Gastrocnemius medialis (tissue), 4 donors: Measurements from ENCODE around the gene CYP39A1. TPM values are rescaled to one million over a fixed set of nuclear protein-coding genes. Genes with fewer than 3 reads are reported as not detected.

Experiments
- ATAC-seq, 2 donors: fragments of 150-250 bp; one replicate each; pipeline ENCODE4 v1.9.1; 2016
- DNase-seq, 2 donors: peaks; one replicate each; pipeline ENCODE4 v3.0.0-alpha.2; 2019
- H3K27ac ChIP-seq, 4 donors: fragments of 200-600 bp; sonication (generic); 1 replicate in 1 of 4; 2 replicates in 3 of 4; pipeline ENCODE4 v1.5.1; 2016 to 2018; ENCODE audit warnings: mild to moderate bottlenecking in 2 of 4, moderate library complexity in 1 of 4
- H3K27me3 ChIP-seq, 3 donors: fragments of 200-600 bp; sonication (generic) in 2 of 3; 1 replicate in 1 of 3; 2 replicates in 2 of 3; pipeline versions ENCODE4 v1.5.1 to v1.6.0; 2016 to 2019; ENCODE audit warnings: mild to moderate bottlenecking in 1 of 3, moderate library complexity in 1 of 3
- H3K36me3 ChIP-seq, 2 donors: fragments of 200-600 bp; sonication (generic) in 1 of 2; one replicate each; pipeline ENCODE4 v1.5.1; 2017 to 2018
- H3K4me1 ChIP-seq, 2 donors: fragments of 200-600 bp; sonication (generic) in 1 of 2; one replicate each; pipeline ENCODE4 v1.5.1; 2016 to 2017; ENCODE audit warnings: mild to moderate bottlenecking in 2 of 2
- H3K4me3 ChIP-seq, 4 donors: fragments of 200-600 bp; sonication (generic) in 3 of 4; 1 replicate in 1 of 4; 2 replicates in 3 of 4; pipeline ENCODE4 v1.5.1; 2016 to 2019; ENCODE audit warnings: mild to moderate bottlenecking in 2 of 4
- H3K9me3 ChIP-seq, 3 donors: fragments of 200-600 bp; sonication (generic) in 2 of 3; 1 replicate in 1 of 3; 2 replicates in 2 of 3; pipeline ENCODE4 v1.5.1; 2016 to 2019
- POLR2A ChIP-seq, 2 donors: fragments of 450-650 bp; IDR thresholded peaks; one replicate each; pipeline ENCODE4 v1.6.1; 2017; ENCODE audit warnings: antibody characterized with exemption in 2 of 2, mild to moderate bottlenecking in 2 of 2, moderate library complexity in 2 of 2
- in situ Hi-C, 4 donors: fragments of 200-750 bp; cut with MboI; loops; one replicate each; pipeline versions ENCODE4 v1.15.0 to v1.8.0; 2017; ENCODE audit warnings: low sequenced_read_pairs in 4 of 4
- intact Hi-C: fragments of 100-400 bp; cut with DNase I; formaldehyde crosslinking; loops from one replicate; pipeline ENCODE4 v1.15.1; 2023; ENCODE audit warnings: low total_unique reads
- total RNA-seq, 4 donors: library from RNA; depleted of rRNA; stranded (reverse); fragments of >200 nt; gene quantifications; one replicate each; pipeline versions ENCODE4 v1.1.0 to v1.2.3, GENCODE V29; 2016
- TF ChIP-seq, protein P1 (sequence below), 5 experiments: fragments of 450-650 bp in 3 of 5; fragments of 200-600 bp in 2 of 5; sonication (generic) in 2 of 5; IDR thresholded peaks in 4 of 5; conservative IDR thresholded peaks in 1 of 5; 1 replicate in 4 of 5; 2 replicates in 1 of 5; pipeline ENCODE4 v1.5.1; 2016 to 2019; ENCODE audit warnings: antibody characterized with exemption in 5 of 5, mild to moderate bottlenecking in 3 of 5, moderate library complexity in 3 of 5

The CYP39A1 gene
- total RNA-seq, 4 donors from 2014 or later: 0.24 to 3.8 (median 1.0) TPM

DNA sequence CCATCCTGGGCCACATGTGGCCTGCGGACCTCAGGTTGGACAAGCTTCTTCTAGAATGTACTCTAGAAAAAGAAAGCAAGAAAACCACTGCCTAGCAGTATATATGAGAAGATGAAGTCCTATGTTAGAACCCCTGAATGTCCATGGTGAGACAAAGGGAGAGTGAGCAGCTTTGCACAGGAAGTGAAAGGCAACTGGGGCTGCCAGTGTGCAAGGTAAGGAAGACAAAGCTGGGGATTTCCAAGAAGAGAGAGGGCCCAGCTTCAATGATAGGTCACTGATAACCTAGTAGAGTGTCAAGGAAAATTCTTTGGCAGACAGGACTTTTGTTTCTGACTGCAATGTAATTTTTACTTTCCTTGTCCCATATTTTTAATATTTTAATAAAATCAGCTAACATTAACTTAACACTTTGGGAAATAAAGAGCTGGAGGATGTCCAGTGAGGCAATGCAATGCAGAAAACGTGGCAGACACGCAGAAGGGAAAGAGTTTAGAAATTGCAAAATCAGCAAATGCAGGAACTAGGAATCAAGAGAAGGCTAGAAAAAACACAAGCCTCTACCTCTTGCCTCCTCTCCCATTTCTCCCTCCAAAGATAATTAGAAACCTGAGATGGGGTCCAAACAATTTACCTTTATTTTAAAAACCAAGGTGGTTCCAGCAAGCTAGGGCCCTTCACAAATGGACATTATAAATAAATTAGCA, 47.4 kb downstream of the CYP39A1 start:
- in situ Hi-C loops (loop anchor here in 3 of 4 donors (25.0 kb wide), 3 partner anchors 393 to 543 kb away; no protein-coding TSS in a partner anchor), intact Hi-C loops (no loop called here)

DNA sequence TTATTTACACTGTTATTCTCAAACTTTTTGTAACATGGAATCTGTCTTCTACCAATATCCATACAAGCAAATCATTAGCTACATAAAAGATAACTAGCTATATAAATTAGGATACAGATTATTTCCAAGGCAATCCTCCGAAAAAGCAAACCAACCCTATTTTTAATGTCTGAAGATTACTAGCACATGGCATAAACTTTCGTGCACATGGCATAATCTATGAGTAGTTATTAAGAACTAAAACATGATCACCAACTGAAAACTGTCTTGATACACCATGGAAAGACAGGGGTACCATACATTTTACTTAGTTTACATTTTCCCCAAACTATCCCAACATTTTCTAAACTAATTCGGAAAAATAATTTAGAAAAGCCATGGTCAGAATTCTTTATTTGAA, 54.4 kb downstream of the CYP39A1 start:
- no peak overlapping the region for H3K27ac ChIP-seq
- intact Hi-C loops: no loop called here
- no peaks in the 10 kb centered on the region for H3K27me3 ChIP-seq
- H3K9me3 ChIP-seq: no peaks in the 10 kb centered on the region
- TF ChIP-seq, protein P1, sequence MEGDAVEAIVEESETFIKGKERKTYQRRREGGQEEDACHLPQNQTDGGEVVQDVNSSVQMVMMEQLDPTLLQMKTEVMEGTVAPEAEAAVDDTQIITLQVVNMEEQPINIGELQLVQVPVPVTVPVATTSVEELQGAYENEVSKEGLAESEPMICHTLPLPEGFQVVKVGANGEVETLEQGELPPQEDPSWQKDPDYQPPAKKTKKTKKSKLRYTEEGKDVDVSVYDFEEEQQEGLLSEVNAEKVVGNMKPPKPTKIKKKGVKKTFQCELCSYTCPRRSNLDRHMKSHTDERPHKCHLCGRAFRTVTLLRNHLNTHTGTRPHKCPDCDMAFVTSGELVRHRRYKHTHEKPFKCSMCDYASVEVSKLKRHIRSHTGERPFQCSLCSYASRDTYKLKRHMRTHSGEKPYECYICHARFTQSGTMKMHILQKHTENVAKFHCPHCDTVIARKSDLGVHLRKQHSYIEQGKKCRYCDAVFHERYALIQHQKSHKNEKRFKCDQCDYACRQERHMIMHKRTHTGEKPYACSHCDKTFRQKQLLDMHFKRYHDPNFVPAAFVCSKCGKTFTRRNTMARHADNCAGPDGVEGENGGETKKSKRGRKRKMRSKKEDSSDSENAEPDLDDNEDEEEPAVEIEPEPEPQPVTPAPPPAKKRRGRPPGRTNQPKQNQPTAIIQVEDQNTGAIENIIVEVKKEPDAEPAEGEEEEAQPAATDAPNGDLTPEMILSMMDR (IDR thresholded peaks at IDR 0.05 in 4 of 5, conservative IDR thresholded peaks at IDR 0.05 in 1 of 5): no peak
- TF ChIP-seq POLR2A (IDR thresholded peaks at IDR 0.05): no peak
- ATAC-seq: no peak
- in situ Hi-C loops: no loop called here
- H3K36me3 ChIP-seq: no peaks in the 10 kb centered on the region
- no peak overlapping the region for H3K4me3 ChIP-seq
- DNase-seq: no peak
- no peaks in the 10 kb centered on the region for H3K4me1 ChIP-seq

More for the DNA sequence above, 47.4 kb downstream of the CYP39A1 start:
- TF ChIP-seq, protein P1 (IDR thresholded peaks at IDR 0.05 in 4 of 5, conservative IDR thresholded peaks at IDR 0.05 in 1 of 5): no peak
- TF ChIP-seq POLR2A (IDR thresholded peaks at IDR 0.05): no peak
- Histone ChIP-seq H3K27ac (no peak overlapping the region), H3K36me3 (no peaks in the 10 kb centered on the region), H3K27me3 (no peaks in the 10 kb centered on the region), H3K4me3 (no peak overlapping the region), H3K4me1 (peaks cover 3 to 11% of the 10 kb centered on the region in 2 donors), H3K9me3 (no peaks in the 10 kb centered on the region)
- ATAC-seq (no peak), DNase-seq (no peak)

DNA sequence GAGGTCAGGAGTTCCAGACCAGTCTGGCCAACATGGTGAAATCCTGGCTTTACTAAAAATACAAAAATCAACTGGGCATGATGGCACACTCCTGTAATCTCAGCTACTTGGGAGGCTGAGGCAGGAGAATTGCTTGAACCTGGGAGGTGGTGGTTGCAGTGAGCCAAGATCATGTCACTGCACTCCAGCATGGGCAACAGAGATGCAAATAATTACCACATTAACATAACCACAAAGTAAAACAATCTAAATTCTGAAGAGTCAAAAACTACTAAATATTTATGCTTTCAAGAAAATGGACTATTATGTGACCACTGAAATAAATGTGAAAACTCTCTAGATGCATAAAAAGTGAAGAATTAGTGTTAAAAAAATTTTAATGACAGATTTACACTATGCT, 59.9 kb downstream of the CYP39A1 start:
- no peak for DNase-seq
- H3K27ac ChIP-seq: no peak overlapping the region
- no peaks in the 10 kb centered on the region for H3K27me3 ChIP-seq
- no peaks in the 10 kb centered on the region for H3K4me1 ChIP-seq
- in situ Hi-C loops: no loop called here
- H3K9me3 ChIP-seq: no peaks in the 10 kb centered on the region
- no peak overlapping the region for H3K4me3 ChIP-seq
- intact Hi-C loops: no loop called here
- no peak for TF ChIP-seq POLR2A (IDR thresholded peaks at IDR 0.05)
- TF ChIP-seq, protein P1 (IDR thresholded peaks at IDR 0.05 in 4 of 5, conservative IDR thresholded peaks at IDR 0.05 in 1 of 5): no peak
- no peaks in the 10 kb centered on the region for H3K36me3 ChIP-seq
- ATAC-seq: no peak

DNA sequence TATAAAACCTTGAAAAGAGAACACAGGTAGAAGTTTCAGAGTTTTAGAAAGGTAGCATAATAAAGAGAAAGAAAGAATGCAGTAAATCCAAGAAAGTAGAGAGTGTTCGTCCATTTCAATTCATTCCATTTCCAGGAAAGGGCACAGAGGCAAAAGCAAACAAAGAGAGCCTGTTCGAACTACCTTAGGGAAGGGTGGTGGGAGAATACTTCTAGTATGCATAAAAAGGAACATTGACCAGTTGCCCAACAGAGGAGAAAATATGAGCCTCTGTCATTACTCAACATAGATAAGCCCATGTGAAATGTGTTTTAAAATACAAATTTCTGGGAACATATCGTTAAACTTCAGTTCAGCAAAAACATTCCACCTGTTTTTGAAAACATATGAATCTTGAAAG, 60.6 kb downstream of the CYP39A1 start:
- DNase-seq (no peak), ATAC-seq (no peak)
- peaks cover 0 to 4% of the 10 kb centered on the region in 2 donors for H3K4me1 ChIP-seq
- H3K27me3 ChIP-seq: no peaks in the 10 kb centered on the region
- H3K9me3 ChIP-seq: no peaks in the 10 kb centered on the region
- TF ChIP-seq, protein P1 (IDR thresholded peaks at IDR 0.05 in 4 of 5, conservative IDR thresholded peaks at IDR 0.05 in 1 of 5): no peak
- no peak for TF ChIP-seq POLR2A (IDR thresholded peaks at IDR 0.05)
- in situ Hi-C loops (no loop called here), intact Hi-C loops (no loop called here)
- H3K27ac ChIP-seq: no peak overlapping the region
- no peak overlapping the region for H3K4me3 ChIP-seq
- H3K36me3 ChIP-seq: no peaks in the 10 kb centered on the region
